K562 (cell line): ENCODE data around the gene GAL3ST3. TPM values are rescaled to one million over a fixed set of nuclear protein-coding genes. Genes with fewer than 3 reads are reported as not detected.
A peak's percentile ranks its signal among the peaks of the same experiment; 100 is the strongest.

Experiments
- CHD2 ChIP-seq: IDR thresholded peaks from 2 replicates; pipeline ENCODE4 v1.6.1; 2011; ENCODE audit warnings: low read depth, low read length
- ETS2 ChIP-seq: IDR thresholded peaks from 2 replicates; pipeline ENCODE4 v1.6.1; 2016; ENCODE audit warnings: borderline replicate concordance, missing genetic modification characterization, mild to moderate bottlenecking, moderate library complexity, missing compliant biosample characterization; ENCODE audit not compliant: poor library complexity, severe bottlenecking
- FOXA1 ChIP-seq: fragments of 450-650 bp; IDR thresholded peaks from 2 replicates; pipeline ENCODE4 v1.6.1; 2016; ENCODE audit warnings: mild to moderate bottlenecking, borderline replicate concordance
- HMGN3 ChIP-seq: IDR thresholded peaks from 2 replicates; pipeline ENCODE4 v1.6.1; 2011; ENCODE audit warnings: borderline replicate concordance, low read depth, mild to moderate bottlenecking, mixed read lengths, low read length; ENCODE audit not compliant: insufficient read length; ENCODE audit errors: extremely low read depth
- KLF16 ChIP-seq: IDR thresholded peaks from 2 replicates; pipeline ENCODE4 v1.6.1; 2016; ENCODE audit warnings: antibody characterized with exemption
- NCOA1 ChIP-seq: fragments of 450-650 bp; IDR thresholded peaks from 2 replicates; pipeline ENCODE4 v1.6.1; 2016; ENCODE audit warnings: low read depth
- NELFE ChIP-seq: IDR thresholded peaks from 2 replicates; pipeline ENCODE4 v1.6.1; 2011; ENCODE audit warnings: mild to moderate bottlenecking; ENCODE audit not compliant: insufficient read depth, insufficient read length
- NFRKB ChIP-seq: fragments of 450-650 bp; IDR thresholded peaks from 2 replicates; pipeline ENCODE4 v1.6.1; 2016; ENCODE audit warnings: low read depth
- RB1 ChIP-seq: fragments of 450-650 bp; IDR thresholded peaks from 2 replicates; pipeline ENCODE4 v1.6.1; 2017; ENCODE audit warnings: low read depth, mild to moderate bottlenecking
- STAT6 ChIP-seq: sonication (generic); formaldehyde crosslinking; IDR thresholded peaks from 2 replicates; pipeline ENCODE4 v1.8.1; 2023; ENCODE audit warnings: mild to moderate bottlenecking, missing genetic modification reagents
- XRCC3 ChIP-seq: fragments of 450-650 bp; IDR thresholded peaks from 2 replicates; pipeline ENCODE4 v1.6.1; 2017; ENCODE audit warnings: mild to moderate bottlenecking, moderate library complexity
- ZMIZ1 ChIP-seq, 2 experiments: fragments of 150-350 bp in 1 of 2; IDR thresholded peaks; 2 replicates each; pipeline ENCODE4 v1.6.1; 2012 to 2016; ENCODE audit warnings: low read depth in 2 of 2, low read length in 2 of 2, mild to moderate bottlenecking in 1 of 2, moderate library complexity in 1 of 2
- ZNF583 ChIP-seq: fragments of 250-450 bp; sonication (Bioruptor Pico); IDR thresholded peaks from 2 replicates; pipeline ENCODE4 v1.4.0; 2020
- ZNF592 ChIP-seq: fragments of 450-650 bp; IDR thresholded peaks from 2 replicates; pipeline ENCODE4 v1.6.1; 2017; ENCODE audit warnings: antibody characterized with exemption, mild to moderate bottlenecking
- ZNF740 ChIP-seq, 3 experiments: fragments of 200-800 bp in 1 of 3; sonication (Bioruptor generic) in 1 of 3; sonication (generic) in 1 of 3; formaldehyde crosslinking in 1 of 3; IDR thresholded peaks; 2 replicates each; pipeline versions ENCODE4 v1.6.1 to v1.8.0; 2016 to 2022; ENCODE audit warnings: mild to moderate bottlenecking in 2 of 3, missing compliant biosample characterization in 2 of 3, missing genetic modification characterization in 2 of 3, missing genetic modification reagents in 1 of 3
- polyA plus RNA-seq, 8 experiments: library from polyadenylated mRNA; depleted of rRNA in 4 of 8; stranded (reverse) in 5 of 8; unstranded in 3 of 8; fragments of >200 nt; fragmentation: Nextera tagmentation in 2 of 8; fragmentation: Illumina TruSeq in 1 of 8; extraction: Ambion mirVana in 2 of 8; extraction: Trizol in 1 of 8; gene quantifications; 2 replicates each; pipeline versions ENCODE4 v1.2.1 to v1.2.3, GENCODE V29; 2011 to 2014; ENCODE audit warnings: inconsistent platforms in 1 of 8, missing spikeins in 1 of 8
- total RNA-seq, 7 experiments: library from RNA; depleted of rRNA in 6 of 7; stranded (reverse); fragments of >200 nt in 6 of 7; fragmentation: Illumina TruSeq in 2 of 7; extraction: Trizol in 2 of 7; gene quantifications; 2 replicates each; pipeline versions ENCODE4 v1.2.1 to v1.2.3, GENCODE V29; 2011 to 2021; ENCODE audit warnings: low replicate concordance in 1 of 7

Gene GAL3ST3
- total and polyA plus RNA-seq, 9 of the 15 experiments (the other 6 are each of a cell fraction or from before 2014, with no cell fraction given): not detected

GRCh38 chr11:66051766-66052663 is 3.1 kb upstream of the GAL3ST3 start, which contains the start of gene SF3B2 (continued):
- TF ChIP-seq STAT6 (CRISPR knock-in tag) (0 out of 2 replicates have a peak, but pooled peaks have one; percentile 17), NELFE (no peak), KLF16 (no peak), RB1 (peak; percentile 69; the same call in 1 of the 2 replicates), ZMIZ1 (IDR thresholded peaks at IDR 0.05; ENCODE audit: low read depth in 2 of 2, low read length in 2 of 2) (no peak), FOXA1 (no peak), ZNF583 (CRISPR knock-in tag) (no peak), HMGN3 (peak; percentile 62), ETS2 (no peak), ZNF740 (CRISPR knock-in tag; IDR thresholded peaks at IDR 0.05) (no peak), ZNF740 (tag; IDR thresholded peaks at IDR 0.05) (no peak), CHD2 (peak; percentile 36; the same call in 1 of the 2 replicates), NFRKB (peak; percentile 92), NCOA1 (no peak), XRCC3 (no peak), ZNF592 (no peak)
